Right lobe of liver (tissue), 4 donors: ENCODE data around the gene ERICH3.

Experiments
- POLR2A ChIP-seq: fragments of 450-650 bp; IDR thresholded peaks from one replicate; pipeline ENCODE4 v1.6.1; 2017; ENCODE audit warnings: antibody characterized with exemption, mild to moderate bottlenecking
- TF ChIP-seq, protein P1 (sequence below), 4 donors: fragments of 200-600 bp in 3 of 4; fragments of 450-650 bp in 1 of 4; IDR thresholded peaks; one replicate each; pipeline versions ENCODE4 v1.5.1 to v1.8.0; 2016 to 2022; ENCODE audit warnings: antibody characterized with exemption in 4 of 4, mild to moderate bottlenecking in 2 of 4
- donor health status: DM: no; HTN: no; CAD: no.
- donor health status: DM: no; HTN: no; CAD: no.
- donor health status: DM: no; HTN: yes; CAD: no.

DNA sequence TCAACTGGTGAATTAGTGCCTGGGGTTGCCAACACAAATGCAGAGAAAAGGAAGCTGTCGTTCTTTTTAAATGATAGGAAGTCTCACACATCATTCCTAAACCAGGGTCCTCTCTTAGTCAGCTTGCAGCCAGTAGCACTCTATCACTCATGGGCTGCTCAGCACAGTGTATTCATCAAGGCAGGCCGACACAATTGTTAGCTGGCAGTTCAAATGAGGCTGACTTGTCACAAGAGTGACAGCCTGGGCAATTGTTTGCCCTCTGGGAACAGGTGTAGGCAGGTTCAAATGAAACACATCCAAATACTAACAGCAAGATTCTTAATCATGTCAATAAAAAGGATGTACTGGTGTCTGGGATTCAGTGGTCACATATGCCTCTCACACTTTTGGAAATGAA is 76.9 kb downstream of the ERICH3 start:
- TF ChIP-seq, protein P1, sequence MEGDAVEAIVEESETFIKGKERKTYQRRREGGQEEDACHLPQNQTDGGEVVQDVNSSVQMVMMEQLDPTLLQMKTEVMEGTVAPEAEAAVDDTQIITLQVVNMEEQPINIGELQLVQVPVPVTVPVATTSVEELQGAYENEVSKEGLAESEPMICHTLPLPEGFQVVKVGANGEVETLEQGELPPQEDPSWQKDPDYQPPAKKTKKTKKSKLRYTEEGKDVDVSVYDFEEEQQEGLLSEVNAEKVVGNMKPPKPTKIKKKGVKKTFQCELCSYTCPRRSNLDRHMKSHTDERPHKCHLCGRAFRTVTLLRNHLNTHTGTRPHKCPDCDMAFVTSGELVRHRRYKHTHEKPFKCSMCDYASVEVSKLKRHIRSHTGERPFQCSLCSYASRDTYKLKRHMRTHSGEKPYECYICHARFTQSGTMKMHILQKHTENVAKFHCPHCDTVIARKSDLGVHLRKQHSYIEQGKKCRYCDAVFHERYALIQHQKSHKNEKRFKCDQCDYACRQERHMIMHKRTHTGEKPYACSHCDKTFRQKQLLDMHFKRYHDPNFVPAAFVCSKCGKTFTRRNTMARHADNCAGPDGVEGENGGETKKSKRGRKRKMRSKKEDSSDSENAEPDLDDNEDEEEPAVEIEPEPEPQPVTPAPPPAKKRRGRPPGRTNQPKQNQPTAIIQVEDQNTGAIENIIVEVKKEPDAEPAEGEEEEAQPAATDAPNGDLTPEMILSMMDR (IDR thresholded peaks at IDR 0.05): no peak
- no peak for TF ChIP-seq POLR2A
